BJ (cell line): Measurements from ENCODE around the gene EMC8. TPM values are rescaled to one million over a fixed set of nuclear protein-coding genes. Genes with fewer than 3 reads are reported as not detected.

ENCODE experiments used
- CTCF ChIA-PET: fragments of 350-600 bp; formaldehyde crosslinking; extraction: SDS; loops from one replicate; lab custom pipeline; 2021; ENCODE audit warnings: antibody characterized with exemption, inconsistent platforms; lab: Yijun Ruan, JAX
- POLR2A ChIA-PET: fragments of 300-600 bp; sonication (Branson Sonifier 250); formaldehyde crosslinking; extraction: SDS; loops from one replicate; lab custom pipeline; 2021; ENCODE audit warnings: antibody characterized with exemption; lab: Charles Lee
- DNase-seq: peaks from one replicate; pipeline ENCODE4 v3.0.0-alpha.2; 2011; ENCODE audit warnings: low read depth
- H3K27me3 ChIP-seq: 2 replicates; pipeline ENCODE4 v1.6.0; 2011; ENCODE audit warnings: low read length; ENCODE audit not compliant: control insufficient read depth, insufficient read depth
- H3K36me3 ChIP-seq: 2 replicates; pipeline ENCODE4 v1.5.1; 2011; ENCODE audit warnings: low read length; ENCODE audit not compliant: control insufficient read depth, insufficient read depth
- H3K4me3 ChIP-seq: 2 replicates; pipeline ENCODE4 v1.5.1; 2011; ENCODE audit warnings: low read depth, mild to moderate bottlenecking, control low read depth, low read length
- polyA plus RNA-seq: library from polyadenylated mRNA; depleted of rRNA; stranded (reverse); fragments of >200 nt; gene quantifications from 2 replicates; pipeline ENCODE4 v1.2.3, GENCODE V29; 2011
- TF ChIP-seq, protein P1 (sequence below): IDR thresholded peaks from 2 replicates; pipeline ENCODE4 v1.5.1; 2011; ENCODE audit warnings: low read depth, mild to moderate bottlenecking, control low read depth, inconsistent platforms, low read length, moderate library complexity; ENCODE audit not compliant: insufficient read depth

Gene EMC8
- polyA plus RNA-seq, 1 experiment = 36.9 TPM

DNA sequence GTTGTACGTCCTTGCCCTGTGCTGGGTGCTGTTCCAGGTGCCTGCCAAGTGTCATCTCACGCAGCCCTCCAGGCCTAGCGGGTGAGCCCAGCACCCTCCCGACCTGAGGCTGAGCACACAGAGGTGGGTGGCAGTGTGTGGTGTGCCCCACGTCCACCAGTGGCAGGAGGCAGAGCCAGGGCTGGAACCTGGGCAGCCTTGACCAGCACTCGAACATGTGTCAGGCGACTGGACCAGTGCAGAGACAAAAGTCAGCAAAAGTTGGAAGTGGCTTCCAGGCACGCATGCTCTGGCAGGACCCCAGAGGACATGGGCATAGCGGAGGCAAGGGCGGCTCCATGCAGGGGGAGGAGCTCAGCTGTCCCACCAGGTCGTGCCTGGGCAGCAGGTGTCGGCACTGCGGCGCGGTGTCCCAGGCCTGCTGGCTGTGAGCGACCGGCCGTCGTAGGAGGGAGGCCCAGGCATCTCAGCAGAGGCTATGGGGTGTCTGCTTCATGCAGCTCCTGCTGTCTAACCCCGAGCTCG lies 35.9 kb upstream of the EMC8 start:
- ChIA-PET CTCF (interaction anchor here (0.8 kb wide), 1 partner anchor 14 kb away, joined by 3 read pairs; no protein-coding TSS in a partner anchor), POLR2A (no interaction called here)
- no peak overlapping the region for H3K4me3 ChIP-seq
- H3K27me3 ChIP-seq = peaks cover 2% of the 10 kb centered on the region
- no peak for DNase-seq
- TF ChIP-seq, protein P1, sequence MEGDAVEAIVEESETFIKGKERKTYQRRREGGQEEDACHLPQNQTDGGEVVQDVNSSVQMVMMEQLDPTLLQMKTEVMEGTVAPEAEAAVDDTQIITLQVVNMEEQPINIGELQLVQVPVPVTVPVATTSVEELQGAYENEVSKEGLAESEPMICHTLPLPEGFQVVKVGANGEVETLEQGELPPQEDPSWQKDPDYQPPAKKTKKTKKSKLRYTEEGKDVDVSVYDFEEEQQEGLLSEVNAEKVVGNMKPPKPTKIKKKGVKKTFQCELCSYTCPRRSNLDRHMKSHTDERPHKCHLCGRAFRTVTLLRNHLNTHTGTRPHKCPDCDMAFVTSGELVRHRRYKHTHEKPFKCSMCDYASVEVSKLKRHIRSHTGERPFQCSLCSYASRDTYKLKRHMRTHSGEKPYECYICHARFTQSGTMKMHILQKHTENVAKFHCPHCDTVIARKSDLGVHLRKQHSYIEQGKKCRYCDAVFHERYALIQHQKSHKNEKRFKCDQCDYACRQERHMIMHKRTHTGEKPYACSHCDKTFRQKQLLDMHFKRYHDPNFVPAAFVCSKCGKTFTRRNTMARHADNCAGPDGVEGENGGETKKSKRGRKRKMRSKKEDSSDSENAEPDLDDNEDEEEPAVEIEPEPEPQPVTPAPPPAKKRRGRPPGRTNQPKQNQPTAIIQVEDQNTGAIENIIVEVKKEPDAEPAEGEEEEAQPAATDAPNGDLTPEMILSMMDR = no peak
- H3K36me3 ChIP-seq = no peaks in the 10 kb centered on the region

DNA sequence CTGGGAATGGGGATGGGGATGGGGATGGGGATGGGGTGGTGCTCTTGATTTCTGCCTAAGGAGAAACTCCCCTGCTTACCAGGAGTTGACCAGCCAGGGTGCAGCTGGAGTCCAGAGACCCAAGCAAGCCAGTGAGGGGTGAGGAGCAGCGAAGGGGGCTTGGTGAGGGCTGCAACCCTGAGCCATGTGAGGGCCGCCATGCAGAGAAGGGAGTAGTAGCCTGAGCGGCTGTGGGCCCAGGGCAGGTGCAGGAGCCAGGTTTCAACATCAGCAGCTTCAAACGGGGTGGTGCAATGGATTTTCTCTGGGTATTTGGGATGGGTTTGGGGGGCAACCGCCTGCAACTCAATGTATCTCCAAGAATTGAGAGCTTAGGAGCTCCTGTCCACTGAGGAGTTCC lies 35.4 kb upstream of the EMC8 start:
- Histone ChIP-seq H3K4me3 (no peak overlapping the region), H3K36me3 (no peaks in the 10 kb centered on the region), H3K27me3 (peaks cover 2% of the 10 kb centered on the region)
- TF ChIP-seq, protein P1 = no peak
- POLR2A ChIA-PET = no interaction called here
- CTCF ChIA-PET = interaction anchor here (0.8 kb wide), 1 partner anchor 13 kb away, joined by 3 read pairs; no protein-coding TSS in a partner anchor
- no peak for DNase-seq

DNA sequence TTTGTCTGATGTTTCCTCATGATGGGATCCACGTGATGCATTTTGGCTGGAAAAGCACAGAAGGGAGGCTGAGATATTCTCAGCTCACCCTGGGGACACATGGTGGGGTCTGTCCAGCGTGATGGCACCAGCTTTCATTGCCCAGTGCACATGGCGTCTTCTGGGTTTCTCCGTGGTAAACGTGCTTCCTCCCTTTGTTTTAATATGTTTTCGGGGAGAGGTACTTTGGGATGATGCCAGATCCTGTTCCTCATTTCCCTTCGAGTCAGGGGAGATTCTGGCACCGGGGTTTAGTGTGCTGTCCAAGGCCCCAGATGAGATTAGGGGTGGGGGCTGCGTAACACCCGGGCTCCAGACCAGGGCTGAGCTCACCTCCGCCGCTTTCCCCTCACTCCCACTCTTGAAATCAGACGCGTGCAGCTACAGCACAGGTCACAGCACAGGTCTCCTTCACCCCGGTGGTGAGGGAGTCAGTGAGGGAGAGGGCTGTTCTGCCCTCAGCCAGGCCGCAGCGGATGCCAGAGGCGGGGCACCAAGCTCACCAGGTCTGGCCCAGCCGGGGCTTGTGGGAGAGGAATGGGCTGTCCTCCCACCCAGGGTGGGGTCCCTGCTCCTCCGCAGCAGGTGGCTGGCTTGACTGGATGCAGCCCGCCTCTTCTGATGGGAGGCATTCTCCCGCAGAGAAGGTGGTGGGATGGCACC lies 34.0 kb upstream of the EMC8 start:
- CTCF ChIA-PET = no interaction called here
- POLR2A ChIA-PET = no interaction called here
- H3K4me3 ChIP-seq = no peak overlapping the region
- TF ChIP-seq, protein P1 = no peak
- DNase-seq = no peak
- H3K27me3 ChIP-seq = peaks cover 2% of the 10 kb centered on the region
- H3K36me3 ChIP-seq = no peaks in the 10 kb centered on the region

DNA sequence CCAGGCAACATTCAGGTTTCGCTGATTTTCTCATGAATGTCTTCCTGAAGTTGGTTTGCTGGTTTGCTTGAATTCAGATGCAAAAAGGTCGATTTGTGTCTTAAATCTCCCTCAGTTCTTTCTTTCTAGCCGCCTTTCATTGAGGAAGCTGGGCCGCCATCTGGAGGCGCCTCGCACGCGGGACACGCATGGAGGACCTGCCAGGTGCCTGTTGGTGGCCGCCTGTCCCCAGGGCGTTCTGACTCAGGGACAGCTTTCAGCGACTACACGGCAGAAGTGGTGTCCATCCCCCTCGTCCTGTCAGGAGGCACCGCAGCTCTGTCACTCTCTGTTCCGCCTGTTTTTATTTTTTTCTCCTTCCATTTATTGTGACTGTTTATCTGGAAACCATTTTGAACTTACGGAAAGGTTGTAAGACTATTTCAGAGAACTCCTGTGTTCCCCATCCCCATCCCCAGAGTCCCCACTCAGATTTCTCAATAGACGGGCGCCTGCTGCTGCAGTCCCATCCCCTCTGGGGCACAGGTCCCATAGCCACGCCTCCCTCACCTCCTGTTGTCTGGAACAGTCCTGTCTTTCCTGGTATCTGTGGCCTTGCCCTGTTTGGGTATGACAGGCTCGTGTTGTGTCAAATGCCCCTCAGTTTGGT lies 33.4 kb upstream of the EMC8 start:
- POLR2A ChIA-PET = no interaction called here
- TF ChIP-seq, protein P1 = no peak
- Histone ChIP-seq H3K36me3 (no peaks in the 10 kb centered on the region), H3K4me3 (no peak overlapping the region), H3K27me3 (peaks cover 2% of the 10 kb centered on the region)
- CTCF ChIA-PET = no interaction called here
- no peak for DNase-seq

DNA sequence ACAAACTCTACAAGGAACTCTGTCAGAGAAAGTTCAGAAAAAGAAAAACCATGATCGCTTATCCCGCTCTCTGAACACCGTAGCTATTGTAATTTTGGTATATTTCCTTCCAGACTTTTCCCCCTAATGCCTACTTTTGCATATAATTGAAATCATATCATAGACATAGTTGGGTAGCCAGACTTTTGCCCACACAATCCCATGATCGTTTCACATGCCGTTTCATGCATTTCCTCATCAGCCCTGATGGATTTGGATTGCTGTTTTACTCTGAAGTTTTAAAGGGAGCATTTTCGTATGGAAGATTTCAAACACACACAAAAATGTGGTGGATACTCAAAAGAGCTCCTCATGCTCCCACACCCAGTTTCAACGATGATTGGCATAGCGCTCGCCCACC lies 31.5 kb upstream of the EMC8 start:
- CTCF ChIA-PET = interaction anchor here (0.7 to 3.1 kb wide), 4 partner anchors 10 to 187 kb away, joined by 3 to 17 read pairs (median 4); no protein-coding TSS in a partner anchor
- POLR2A ChIA-PET = no interaction called here
- peaks cover 6% of the 10 kb centered on the region for H3K27me3 ChIP-seq
- no peaks in the 10 kb centered on the region for H3K36me3 ChIP-seq
- no peak for DNase-seq
- TF ChIP-seq, protein P1 = no peak
- no peak overlapping the region for H3K4me3 ChIP-seq
